DMS153 treated with DMSO at 0.1 percent for 48 hours (cell line): Measurements from ENCODE around the gene CCDC117.
A peak's percentile ranks its signal among the peaks of the same experiment; 100 is the strongest.
"Not testable (repeated sequence)": the region's sequence is repeated elsewhere in the genome, so short reads cannot be mapped to it uniquely, and the experiment has no call there.

Experiments used
- DNase-seq: peaks from one replicate; lab custom pipeline; 2025; ENCODE audit not compliant: unreplicated experiment; lab: John Stamatoyannopoulos, UW

Gene CCDC117

DNA sequence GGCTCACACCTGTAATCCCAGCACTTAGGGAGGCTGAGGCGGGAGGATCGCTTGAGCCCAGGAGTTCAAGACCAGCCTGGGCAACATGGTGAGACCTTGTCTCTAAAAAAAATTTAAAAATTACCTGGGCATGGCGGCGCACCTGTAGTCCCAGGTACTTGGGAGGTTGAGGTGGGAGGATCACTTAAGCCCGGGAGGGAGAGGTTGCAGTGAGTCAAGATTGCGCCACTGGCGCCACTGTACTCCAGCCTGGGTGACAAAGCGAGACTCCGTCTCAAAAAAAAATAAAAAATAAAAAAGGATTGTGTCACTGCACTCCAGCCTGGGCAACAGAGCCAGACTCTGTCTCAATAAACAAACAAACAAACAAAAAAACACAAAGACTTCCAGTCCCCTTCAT, 52.0 kb downstream of the CCDC117 start:
- DNase-seq: not testable (repeated sequence)

- DNase-seq: not testable (repeated sequence)
Observed at GRCh38 chr22:28826430-28826829, 53.9 kb downstream of the CCDC117 start.

DNA sequence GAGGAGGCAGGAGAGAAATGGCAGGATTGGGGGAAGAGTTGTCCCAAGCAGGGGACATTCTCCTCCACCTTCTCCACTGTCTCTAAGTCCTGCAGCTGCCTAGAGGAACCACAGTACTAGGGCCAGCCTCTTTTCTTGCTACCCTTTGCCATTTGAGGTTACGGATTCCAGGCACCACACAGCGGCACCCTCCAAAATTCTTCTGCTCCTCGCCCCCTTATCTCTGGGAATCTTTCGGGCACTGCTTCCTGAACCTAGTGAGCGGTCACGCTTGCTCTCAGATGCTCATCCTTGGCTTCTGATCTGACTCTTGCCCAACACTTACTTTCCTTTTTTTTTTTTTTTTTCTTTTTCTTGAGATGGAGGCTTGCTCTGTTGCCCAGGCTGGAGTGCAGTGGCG, 54.4 kb downstream of the CCDC117 start:
- DNase-seq: no peak

DNA sequence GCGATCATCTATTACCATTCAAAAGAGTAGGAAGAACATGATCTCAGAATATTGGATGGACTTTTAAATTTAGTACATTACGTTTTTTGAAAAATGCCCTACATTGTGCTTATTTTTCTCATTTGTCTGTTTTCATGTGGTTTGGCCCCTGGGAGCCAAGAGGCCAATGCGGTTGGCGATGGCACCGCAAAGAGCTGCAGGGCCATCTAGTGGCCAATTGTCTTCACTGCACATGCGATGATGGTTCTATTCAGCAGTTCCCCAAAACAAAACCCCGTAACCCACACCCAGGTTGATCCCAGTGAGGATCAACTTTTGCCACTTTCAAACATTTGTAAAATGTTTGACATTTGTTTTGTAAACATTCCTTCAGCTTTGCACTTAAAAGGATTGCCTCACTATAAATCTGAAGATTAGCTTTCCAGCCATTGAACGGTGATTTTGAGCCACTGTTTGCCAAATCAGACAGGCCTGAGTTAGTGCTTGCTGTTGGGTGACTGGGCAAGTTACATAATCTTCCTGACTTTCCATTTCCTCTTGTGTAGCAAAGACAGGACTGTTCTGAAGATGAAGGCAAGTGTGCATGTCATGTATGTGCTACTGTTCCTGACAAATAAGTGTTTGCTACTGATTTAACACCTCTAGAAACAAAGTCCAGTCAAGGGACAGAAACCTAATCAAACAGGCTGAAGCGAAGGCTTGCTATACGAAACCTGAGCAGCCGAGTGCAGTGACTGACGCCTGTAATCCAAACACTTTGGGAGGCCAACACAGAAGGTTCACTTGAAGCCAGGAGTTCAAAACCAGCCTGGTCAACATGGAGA, 57.1 kb downstream of the CCDC117 start:
- DNase-seq: peak; percentile 16

GRCh38 chr22:28830441-28830840, 57.9 kb downstream of the CCDC117 start:
- no peak for DNase-seq

GRCh38 chr22:28831140-28832072, 58.9 kb downstream of the CCDC117 start:
- DNase-seq: no peak

DNA sequence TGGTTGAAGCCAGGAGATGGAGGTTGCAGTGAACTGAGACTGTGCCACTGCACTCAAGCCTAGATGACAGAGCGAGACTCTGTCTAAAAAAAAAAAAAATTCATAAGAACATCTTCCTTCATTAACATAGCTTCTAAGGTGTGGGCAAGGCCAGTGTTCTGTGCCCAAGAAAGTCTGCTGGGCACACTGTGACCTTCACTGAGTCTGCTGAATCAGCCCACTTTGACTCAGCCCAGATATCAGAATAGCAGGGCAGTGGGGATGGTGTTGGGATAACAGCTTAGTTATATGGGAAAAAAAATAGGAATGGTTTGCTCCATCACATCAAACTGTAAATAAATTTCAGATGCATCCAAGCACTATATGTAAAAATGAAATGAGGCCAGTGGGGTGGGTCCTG, 60.2 kb downstream of the CCDC117 start:
- DNase-seq: no peak

- DNase-seq: no peak
Observed at GRCh38 chr22:28833276-28833923, 60.9 kb downstream of the CCDC117 start.

GRCh38 chr22:28835630-28836189, 63.2 kb downstream of the CCDC117 start:
- no peak for DNase-seq

GRCh38 chr22:28837640-28838039, 65.1 kb downstream of the CCDC117 start:
- no peak for DNase-seq
